Stimulated activated CD4-positive, alpha-beta T cell treated with anti-CD3 and anti-CD28 coated beads, Interleukin-1b, Interleukin-23, amount 100 ng/mL, for 1 hour (primary cell): Measurements from ENCODE around the gene DCLRE1B.

ENCODE experiments used
- DNase-seq, 2 donors: peaks; one replicate each; pipeline ENCODE4 v3.0.0-alpha.2; 2020; ENCODE audit warnings: low read depth in 2 of 2

Gene DCLRE1B

DNA sequence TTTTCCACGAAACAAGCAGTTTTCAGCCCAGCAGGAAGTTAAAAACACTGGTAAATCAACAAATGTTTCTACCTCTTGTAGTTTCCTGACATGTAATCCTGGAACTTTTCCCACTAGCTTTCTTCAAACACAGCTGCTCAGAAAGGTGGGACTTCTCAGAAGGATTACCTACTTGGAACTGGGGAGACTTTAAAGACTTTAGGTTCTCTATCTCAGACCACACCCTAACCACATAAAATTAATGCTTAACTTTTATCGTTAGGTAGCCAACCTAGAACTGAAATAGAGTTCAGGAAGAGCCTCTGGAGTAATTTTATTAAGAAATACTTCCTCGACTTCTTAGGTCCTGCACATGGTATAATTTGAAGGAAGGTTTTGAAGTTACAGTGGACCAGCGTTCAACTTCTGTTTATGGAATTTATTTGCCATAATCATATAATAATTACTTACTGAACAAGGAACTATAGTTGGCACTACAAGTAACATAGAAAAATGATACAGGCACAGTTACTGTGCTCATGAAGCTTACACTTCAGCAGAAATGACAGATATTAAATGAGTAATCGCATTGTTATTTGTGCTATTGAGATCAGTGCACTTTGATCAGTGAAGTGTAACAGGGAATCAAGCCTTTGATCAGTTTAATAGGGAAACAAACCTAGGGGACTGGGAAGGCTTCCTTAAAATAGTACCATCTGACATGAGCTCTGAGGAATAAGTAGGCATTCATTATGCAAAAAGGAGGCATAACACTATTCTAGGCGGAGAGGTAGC lies 17.5 kb upstream of the DCLRE1B start, which contains the start of gene BCL2L15:
Gene BCL2L15, minus strand, starts transcription at position 180 of the 774 bp plus-strand sequence. CDS start 206 bp downstream, outside the sequence.
- DNase-seq: no peak

DNA sequence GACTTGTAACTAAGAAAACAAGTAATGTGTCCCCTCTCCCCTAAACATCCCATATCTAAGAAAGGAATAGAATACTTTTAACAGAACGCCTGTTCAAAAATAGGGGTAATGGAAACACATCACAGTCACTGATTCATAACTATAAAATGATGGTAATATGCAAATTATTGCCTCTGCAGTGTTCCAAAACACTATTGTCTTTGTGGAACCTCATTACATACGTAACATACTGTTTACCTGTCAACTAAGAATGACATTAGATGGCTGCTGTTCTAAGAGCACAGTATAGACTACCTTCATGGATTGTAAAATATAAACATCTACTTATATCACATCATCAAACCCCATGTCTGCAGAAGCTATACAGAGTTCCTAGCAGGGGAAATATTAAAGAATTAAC lies 14.3 kb upstream of the DCLRE1B start:
- DNase-seq: no peak

DNA sequence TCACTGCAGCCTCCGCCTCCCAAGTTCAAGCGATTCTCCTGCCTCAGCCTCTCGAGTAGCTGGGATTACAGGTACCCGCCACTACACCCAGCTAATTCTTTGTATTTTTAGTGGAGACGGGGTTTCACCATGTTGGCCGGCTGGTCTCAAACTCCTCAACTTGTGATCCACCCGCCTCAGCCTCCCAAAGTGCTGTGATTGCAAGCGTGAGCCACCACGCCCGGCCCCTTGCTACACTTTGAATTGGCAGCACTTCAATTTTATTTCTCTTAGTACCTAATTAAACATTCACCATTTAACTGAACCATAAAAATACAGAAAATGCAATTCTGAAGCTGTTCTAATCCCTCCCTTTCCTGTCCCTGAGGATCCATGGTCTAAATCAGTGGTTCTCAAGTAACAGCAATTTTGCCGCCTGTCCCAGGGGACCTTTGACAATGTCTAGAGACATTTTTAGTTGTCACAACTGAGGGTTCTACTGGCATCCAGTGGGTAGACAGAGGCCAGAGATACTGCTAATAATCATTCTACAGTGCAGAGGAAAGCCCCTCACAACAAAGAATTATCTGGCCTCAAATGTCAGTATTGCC lies 13.4 kb upstream of the DCLRE1B start:
- DNase-seq: no peak

DNA sequence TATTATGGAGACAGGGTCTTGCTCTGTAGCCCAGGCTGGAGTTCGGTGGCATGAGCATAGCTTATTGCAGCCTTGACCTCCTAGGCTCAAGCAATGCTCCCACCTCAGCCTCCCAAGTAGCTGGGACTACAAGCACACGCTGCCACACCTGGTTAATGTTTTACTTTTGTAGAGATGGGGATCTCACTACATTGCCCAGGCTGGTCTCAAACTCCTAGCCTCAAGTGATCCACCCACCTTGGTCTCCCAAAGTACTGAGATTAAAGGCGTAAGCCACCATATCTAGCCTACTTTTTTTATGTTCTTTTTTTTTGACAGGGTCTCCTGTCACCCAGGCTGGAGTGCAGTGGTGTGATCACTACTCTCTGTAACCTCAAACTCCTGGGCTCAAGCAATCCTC lies 11.9 kb upstream of the DCLRE1B start:
- no peak for DNase-seq

DNA sequence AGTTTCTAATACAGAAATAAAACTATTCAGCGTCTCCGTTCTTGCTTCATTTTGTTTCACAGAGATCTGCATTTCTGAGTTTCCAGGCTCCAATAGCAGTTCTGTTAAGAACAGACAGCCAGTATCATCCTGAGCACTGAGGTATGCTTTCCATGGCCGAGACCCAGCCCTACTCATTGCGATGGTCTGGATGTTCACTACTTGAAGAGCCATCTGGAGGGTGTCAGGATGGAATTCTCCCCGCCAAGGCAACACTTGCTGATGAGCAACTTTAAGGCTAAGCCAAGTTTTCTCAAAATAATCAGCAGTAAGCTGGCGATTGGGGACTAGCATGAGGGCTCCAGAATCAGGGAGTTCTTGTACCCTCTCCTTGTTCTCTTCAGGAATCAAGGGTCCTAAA lies 10.0 kb upstream of the DCLRE1B start:
- no peak for DNase-seq

DNA sequence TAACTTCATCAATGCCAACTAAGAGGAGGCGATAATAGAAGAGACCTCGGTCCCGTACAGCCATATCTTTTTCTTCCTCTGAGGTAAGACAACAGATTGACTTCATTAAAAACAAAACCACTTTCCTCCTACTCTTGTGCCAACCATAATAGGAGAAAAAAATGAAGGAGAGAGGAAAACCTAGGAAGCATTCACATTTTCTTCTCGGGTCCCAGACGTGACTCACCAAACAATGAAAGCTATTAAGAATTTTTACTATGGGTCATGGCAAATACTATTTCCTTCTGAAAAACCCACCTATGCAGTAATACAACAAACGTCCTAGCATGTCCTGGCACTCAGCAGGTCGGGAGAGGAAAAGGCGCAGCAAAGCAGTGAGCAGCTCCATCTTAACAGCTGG lies 9.2 kb upstream of the DCLRE1B start:
- DNase-seq: no peak

DNA sequence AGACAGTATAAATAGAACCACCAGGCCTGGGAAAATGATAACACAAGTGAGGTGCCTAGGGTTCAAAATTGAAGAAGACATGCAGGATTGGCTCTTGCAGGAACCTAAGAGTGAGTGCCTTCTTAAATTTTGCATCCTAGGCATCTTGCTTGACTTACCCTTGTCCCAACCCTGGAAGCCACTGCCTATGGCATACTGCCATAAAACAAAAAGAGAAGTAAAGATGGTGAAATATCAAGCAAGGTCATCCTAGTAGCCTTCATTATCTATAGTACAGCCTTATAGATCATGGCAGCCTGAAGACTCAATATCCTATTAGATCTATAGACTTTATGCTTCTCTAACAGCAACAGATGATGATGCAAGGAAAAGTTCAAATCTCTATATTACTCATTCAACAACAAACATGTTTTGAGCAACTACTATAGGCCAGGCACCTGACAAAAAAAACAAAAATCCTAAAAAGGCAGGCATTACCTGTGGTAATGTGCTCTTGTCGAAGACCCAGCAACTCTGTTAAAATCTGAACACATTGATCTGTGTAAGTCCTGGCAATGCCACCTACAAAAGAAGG lies 6.8 kb upstream of the DCLRE1B start:
- no peak for DNase-seq

DNA sequence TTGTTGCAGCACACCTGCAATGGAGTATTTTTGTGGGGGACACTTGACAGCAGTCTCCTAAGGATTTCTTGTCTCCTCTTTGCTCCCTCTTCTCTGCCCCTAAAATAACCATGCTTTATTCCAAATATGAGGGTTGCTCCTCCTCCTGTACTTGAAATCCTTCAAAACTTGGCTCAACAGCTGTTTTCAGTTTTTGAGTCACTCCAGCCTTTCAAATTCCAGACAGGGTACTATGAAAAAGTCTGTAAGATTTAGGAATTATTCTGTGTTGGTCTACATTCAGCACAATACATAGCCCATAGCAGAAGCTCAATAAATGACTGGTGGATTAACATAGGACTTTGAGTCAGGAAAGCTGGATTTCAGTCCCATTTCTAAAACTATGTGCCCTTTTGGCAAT lies 6.0 kb upstream of the DCLRE1B start:
- no peak for DNase-seq

DNA sequence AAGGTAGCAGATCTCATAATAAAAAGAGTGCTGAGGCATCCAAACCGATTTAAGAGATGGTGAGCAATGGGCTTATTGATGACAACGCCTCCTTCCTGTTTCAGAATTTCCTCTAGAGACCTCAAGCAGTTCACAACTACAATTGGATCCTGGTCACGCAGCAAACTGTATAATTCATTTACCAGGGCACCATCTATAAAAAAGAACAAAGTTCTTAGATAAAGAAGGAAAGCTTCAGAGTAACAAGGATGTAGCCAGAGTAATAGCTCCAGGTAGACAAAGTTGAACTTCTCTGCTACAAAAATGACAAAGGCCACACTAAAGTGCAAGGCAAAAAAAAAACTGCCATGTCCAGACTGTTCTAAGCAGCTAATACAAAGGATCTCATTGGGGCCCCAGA lies 3.9 kb upstream of the DCLRE1B start:
- DNase-seq: no peak

DNA sequence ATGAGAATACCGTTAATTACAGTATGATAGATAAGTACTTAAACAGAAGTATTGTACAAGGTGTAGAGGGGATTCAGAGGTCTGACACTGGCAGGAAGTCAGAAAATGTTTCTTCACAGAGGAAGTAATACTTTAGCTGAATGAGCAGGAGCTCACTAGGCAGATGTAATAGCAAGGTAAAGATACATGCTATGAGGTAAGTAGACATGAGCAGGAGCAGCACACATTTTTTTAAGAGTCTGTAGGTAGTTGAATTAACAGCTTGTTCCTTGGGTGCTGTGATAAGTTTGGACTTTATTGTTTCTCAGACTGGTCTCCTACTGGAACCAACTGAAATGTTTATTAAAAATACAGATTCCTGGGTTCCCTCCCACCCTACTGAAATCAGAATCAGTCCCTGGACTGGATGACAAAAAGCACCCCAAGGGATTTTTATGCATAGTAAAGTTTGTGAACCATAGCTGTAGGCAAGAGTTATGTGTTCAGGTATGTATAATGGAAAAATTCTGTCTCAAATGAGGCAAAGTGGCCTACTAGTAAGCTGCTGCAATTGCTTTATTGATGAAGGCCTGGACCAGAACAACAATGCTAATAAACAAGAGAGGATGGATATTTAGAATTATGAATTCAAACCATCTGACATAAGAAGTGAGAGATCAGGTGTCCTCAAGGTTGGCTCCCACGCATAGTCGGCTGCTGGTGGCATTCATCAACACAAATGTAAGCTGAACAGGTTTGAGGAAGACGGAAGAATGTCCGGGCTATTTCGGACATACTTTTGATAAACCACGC lies 1.4 kb upstream of the DCLRE1B start:
- DNase-seq: no peak

DNA sequence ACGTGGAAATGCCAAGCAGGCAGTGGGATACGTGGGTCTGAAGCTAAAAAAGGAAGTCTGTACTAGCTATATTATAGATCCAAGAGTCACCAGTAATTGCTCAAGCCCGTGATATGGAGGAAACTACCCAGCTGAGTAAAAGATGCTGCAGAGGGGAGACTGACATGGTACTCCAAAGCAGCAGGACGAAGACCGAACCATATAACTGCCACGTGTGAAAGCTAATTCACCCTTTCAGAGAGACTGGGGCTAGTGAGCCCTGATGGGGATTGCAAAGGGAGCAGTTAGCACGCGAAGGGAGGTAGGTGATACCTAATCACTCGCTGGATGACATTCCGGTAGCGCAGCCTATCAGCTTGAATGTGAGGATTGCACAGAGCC lies 843 bp upstream of the DCLRE1B start:
- no peak for DNase-seq

DNA sequence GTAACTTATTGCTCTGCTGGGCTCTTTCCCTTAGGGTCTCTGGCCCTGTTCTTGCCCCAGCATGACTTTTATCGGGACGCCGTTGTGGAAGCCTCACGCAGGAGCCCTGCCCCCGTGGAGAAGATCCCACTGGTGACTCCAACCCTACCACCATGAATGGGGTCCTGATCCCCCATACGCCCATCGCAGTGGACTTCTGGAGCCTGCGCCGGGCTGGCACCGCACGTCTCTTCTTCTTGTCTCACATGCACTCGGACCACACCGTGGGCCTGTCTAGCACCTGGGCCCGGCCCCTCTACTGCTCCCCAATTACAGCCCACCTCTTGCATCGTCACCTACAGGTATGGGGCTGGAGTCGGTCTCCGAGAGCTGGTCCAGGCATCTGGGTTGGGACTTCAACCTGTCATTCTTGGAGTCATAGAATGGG lies 322 bp downstream of the DCLRE1B start:
- no peak for DNase-seq

DNA sequence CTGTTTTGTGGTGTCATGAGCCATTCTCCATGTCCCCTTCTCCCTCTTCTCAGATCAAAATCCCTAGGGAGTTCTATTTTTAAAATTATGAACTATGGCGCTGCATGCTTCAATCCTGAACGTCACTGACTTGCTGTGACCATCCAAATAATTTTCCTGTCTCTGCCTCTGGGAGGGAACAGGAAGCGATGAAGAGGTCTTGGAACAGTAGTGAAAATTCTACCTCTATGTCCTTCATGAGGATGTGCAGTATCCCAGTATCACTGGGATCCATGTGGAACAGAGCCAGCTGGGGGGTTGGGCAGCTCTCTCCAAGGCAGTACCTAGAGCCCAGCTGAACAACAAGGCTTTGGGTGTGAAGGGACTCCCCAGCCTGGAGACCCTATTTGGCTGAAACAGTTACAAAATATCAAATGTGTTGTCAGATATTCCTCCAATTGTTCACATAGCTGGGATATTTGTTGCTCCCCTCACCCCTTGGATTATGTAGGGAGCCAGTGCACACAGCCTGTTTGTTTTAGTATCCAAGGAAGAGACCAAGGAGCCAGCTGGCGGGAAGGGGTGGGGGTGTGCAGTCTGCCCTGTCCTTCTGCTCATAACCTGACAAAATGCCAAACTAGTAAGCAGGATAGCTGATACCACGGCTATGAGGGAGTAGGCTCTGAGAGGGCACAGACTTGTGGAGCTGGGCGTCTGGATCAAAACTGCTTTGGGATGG lies 7.6 kb downstream of the DCLRE1B start:
- DNase-seq: no peak

DNA sequence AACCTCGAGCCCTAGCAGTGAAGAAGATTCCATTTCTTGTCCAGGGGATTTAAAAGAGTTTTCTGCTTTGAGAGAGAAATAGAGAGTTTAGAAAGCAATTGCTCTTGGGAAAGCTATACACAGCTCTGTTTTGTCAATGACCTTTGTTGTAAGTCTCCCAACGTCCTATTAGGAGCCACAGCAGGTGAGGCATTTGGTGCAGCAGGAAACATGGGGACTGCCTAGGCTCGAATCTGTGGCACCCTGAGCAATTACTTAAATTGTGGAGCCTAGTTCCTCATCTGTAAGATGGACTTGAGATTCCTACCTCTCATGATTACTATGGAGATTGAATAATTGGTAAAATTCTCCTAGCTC lies 8.2 kb downstream of the DCLRE1B start:
- DNase-seq: no peak

DNA sequence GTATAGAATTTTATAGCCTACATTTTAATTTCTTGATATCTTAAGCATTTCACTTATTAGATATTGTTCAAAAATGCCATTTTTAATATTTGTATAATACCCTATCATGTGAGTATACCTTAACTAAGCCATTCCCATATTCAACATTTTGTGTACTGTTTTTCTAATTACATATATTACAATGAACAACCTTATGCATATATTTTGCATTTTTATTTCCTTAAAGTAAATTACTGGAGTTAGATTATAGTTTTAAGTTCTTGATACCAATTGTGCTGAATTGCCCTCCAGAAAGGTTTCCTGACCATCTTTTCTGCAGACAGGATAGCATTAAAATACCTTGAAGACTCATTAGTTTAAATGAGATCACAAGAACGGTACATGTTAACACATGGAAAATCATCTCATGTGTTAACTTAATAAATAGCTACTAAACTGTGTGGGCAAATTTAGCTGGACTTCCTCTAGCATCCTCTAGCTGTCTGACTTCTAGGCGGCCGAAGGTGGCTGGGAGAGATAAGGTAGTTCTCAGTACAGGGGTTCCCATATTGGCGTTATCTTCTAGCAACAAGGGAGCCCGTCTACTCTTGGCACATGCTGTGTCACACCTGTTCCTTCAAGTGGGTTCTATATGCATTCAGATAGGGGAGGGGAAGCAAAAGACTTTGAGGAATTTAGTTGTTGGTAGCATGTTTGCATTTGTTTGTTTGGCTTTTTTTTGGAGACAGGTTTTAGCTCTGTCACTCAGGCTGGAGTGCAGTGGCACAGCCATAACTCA lies 8.9 kb downstream of the DCLRE1B start:
- no peak for DNase-seq

DNA sequence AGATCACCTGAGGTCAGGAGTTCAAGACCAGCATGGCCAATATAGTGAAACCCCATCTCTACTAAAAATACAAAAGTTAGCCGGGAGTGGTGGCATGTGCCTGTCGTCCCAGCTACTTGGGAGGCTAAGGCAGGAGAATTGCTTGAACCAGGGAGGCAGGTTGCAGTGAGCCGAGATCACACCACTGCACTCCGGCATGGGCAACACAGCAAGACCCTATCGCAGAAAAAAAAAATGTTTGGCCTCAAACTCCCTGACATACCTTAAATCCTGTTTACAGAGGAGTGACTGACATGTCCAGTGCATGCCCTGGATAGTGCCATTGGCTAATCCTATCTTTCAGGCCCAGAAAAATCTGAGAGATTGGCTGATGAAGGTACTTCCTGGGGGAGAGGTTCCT lies 11.8 kb downstream of the DCLRE1B start:
- no peak for DNase-seq

DNA sequence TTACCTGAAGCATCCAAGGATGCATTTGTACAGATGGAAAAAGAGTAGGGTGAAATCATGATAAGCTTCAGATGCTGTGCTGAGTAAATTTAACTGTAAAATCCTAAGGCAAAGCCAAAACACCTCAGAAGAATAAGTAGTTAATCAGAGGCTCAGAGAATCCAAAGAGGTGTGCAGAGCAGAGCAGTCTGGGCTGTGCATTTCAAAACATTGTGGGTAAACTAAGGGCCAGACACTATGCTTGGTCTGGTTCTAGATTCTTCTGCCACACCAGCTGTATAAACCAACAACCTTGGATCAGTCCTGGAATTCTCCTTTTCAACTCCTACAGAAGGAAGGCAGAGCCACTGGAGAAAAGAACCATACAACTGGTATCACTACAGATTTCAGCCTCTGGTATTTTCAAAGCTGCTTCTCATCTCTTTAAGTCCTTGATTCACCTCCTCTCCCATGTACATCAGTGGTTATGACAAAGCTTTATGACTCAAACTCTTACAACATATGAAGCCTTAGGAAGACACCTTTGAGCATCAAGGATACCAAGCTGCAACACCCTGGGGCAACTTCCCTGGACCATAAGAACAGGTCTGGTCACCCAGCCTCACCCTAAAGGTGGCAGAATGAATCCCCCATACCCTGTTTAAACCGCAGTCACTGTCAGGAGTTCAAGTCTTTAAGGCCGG lies 12.4 kb downstream of the DCLRE1B start:
- DNase-seq: no peak

DNA sequence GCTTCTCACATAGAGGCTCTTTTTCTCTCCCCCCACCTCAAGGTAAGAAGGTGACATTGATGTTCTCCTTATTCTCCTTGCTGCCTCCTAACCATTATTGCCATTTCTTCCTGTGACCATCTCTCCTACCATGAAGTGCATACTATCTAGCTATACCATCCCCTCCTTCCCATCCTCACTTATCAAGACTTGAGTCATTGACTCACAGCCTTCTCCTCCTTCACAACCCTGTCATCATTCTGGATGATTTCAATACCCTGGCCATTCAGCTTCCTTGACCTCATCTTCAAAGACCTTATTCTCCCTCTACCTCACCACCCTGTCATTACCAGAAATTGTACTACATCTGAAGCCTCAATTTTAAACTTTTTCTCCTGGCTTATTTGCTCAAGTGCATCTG lies 13.1 kb downstream of the DCLRE1B start:
- DNase-seq: no peak

DNA sequence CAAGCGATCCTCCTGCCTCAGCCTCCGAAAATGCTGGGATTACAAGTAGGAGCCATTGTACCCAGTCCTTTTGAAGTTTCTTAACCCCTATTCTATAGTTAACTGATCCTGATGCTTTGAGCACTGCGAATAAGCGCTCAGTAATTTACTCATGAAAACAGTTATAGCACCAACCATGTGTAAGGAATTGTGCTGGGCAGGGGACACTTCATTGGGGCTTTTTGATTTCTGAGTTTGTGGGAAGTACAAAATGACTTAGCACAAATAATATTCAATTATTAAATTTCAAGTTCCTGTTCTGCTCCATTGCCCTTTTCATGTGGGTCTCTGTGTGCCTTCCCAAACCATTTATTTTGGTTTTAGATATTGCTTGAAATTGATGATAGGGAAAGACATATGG lies 17.8 kb downstream of the DCLRE1B start:
- DNase-seq: no peak

DNA sequence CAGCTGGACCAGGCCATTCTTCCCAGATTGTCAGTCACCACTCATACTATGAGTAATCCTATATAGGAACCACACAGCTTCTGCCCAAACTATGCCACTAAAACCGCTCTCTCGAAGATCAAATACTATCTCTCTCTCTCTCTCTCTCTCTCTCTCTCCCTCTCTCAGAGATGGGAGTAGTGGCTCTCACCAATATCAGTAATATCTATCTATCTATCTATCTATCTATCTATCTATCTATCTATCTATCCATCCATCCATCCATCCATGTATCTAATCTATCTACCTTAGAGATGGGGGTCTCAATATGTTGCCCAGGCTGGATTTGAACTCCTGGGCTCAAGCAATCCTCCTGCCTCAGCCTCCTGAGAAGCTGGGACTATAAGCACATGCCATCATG lies 19.3 kb downstream of the DCLRE1B start:
- no peak for DNase-seq
